ENCODE measurements around the gene MKNK2. TPM values are rescaled to one million over a fixed set of nuclear protein-coding genes. Genes with fewer than 3 reads are reported as not detected.

MKNK2 gene
- total and polyA plus RNA-seq, 2 of the 13 experiments (the other 11 are each of a cell fraction or from before 2014, with no cell fraction given) = 44.9 to 112 TPM

DNA sequence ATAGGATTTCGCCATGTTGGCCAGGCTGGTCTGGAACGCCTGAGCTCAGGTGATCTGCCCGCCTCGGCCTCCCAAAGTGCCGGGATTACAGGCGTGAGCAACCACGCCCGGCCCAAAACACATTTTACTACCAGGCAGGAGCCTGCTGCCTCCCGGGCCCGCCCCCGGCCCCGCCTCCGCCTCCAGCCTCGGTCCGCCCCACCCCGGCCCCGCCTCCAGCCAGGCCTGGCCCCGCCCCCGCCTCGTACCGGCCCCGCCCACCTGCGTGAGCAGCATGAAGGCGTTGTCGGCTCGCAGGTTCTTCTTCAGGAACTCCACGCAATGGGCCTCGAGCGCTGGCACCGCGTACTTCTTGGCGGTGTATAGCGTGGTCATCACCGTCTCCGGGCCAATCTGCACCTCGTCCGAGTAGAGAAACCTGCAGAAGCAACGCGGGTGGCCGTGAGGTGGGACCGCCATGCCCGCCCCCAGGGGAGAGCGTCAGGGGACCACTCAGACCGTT, 58.2 kb downstream of the MKNK2 start:
- Histone ChIP-seq H3K36me3 (replicated peaks in 1 of 2; ENCODE audit: control insufficient read depth in 1 of 2, insufficient read depth in 2 of 2, low read length in 2 of 2) (peaks cover 11 to 15% of the 10 kb centered on the region in 2 experiments), H3K79me2 (ENCODE audit: insufficient read depth, low read length) (no peaks in the 10 kb centered on the region), H3K9me3 (ENCODE audit: low read length) (no peaks in the 10 kb centered on the region), H3K27me3 (ENCODE audit: control insufficient read depth in 1 of 2, insufficient read depth in 2 of 2, low read length in 2 of 2) (no peaks in the 10 kb centered on the region), H3K4me1 (ENCODE audit: insufficient read depth, low read length) (no peaks in the 10 kb centered on the region), H3K4me3 (replicated peaks in 1 of 3; ENCODE audit: insufficient read depth in 1 of 3, low read depth in 2 of 3, low read length in 3 of 3) (no peak overlapping the region), H3K4me2 (ENCODE audit: low read depth, low read length) (no peak overlapping the region), H4K20me1 (ENCODE audit: insufficient read depth, low read length) (no peaks in the 10 kb centered on the region), H2AFZ (ENCODE audit: low read length) (no peak overlapping the region), H3K27ac (ENCODE audit: extremely low read length, insufficient read depth, low read length) (no peak overlapping the region), H3K9ac (ENCODE audit: insufficient read depth, low read depth, low read length) (no peak overlapping the region)
- TF ChIP-seq ZFP90 (CRISPR knock-in tag; IDR thresholded peaks at IDR 0.05; ENCODE audit: borderline replicate concordance) (no peak), MED13 (CRISPR knock-in tag; IDR thresholded peaks at IDR 0.05) (no peak), ZNF557 (CRISPR knock-in tag; IDR thresholded peaks at IDR 0.05) (no peak), PLRG1 (conservative IDR thresholded peaks at IDR 0.05) (no peak), TBX2 (CRISPR knock-in tag; IDR thresholded peaks at IDR 0.05; ENCODE audit: borderline replicate concordance) (no peak), ZNF619 (CRISPR knock-in tag; IDR thresholded peaks at IDR 0.05) (no peak), SMARCE1 (IDR thresholded peaks at IDR 0.05; ENCODE audit: borderline replicate concordance) (no peak), ZBTB8A (CRISPR knock-in tag; IDR thresholded peaks at IDR 0.05; ENCODE audit: borderline replicate concordance, low read depth) (no peak), SALL2 (CRISPR knock-in tag; IDR thresholded peaks at IDR 0.05) (no peak)
- TF ChIP-seq, protein P1, sequence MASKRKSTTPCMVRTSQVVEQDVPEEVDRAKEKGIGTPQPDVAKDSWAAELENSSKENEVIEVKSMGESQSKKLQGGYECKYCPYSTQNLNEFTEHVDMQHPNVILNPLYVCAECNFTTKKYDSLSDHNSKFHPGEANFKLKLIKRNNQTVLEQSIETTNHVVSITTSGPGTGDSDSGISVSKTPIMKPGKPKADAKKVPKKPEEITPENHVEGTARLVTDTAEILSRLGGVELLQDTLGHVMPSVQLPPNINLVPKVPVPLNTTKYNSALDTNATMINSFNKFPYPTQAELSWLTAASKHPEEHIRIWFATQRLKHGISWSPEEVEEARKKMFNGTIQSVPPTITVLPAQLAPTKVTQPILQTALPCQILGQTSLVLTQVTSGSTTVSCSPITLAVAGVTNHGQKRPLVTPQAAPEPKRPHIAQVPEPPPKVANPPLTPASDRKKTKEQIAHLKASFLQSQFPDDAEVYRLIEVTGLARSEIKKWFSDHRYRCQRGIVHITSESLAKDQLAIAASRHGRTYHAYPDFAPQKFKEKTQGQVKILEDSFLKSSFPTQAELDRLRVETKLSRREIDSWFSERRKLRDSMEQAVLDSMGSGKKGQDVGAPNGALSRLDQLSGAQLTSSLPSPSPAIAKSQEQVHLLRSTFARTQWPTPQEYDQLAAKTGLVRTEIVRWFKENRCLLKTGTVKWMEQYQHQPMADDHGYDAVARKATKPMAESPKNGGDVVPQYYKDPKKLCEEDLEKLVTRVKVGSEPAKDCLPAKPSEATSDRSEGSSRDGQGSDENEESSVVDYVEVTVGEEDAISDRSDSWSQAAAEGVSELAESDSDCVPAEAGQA (IDR thresholded peaks at IDR 0.05; ENCODE audit: low read depth) = no peak
- TF ChIP-seq, protein P1 (CRISPR knock-in tag; IDR thresholded peaks at IDR 0.05; ENCODE audit: borderline replicate concordance) = no peak
- TF ChIP-seq, protein P2, sequence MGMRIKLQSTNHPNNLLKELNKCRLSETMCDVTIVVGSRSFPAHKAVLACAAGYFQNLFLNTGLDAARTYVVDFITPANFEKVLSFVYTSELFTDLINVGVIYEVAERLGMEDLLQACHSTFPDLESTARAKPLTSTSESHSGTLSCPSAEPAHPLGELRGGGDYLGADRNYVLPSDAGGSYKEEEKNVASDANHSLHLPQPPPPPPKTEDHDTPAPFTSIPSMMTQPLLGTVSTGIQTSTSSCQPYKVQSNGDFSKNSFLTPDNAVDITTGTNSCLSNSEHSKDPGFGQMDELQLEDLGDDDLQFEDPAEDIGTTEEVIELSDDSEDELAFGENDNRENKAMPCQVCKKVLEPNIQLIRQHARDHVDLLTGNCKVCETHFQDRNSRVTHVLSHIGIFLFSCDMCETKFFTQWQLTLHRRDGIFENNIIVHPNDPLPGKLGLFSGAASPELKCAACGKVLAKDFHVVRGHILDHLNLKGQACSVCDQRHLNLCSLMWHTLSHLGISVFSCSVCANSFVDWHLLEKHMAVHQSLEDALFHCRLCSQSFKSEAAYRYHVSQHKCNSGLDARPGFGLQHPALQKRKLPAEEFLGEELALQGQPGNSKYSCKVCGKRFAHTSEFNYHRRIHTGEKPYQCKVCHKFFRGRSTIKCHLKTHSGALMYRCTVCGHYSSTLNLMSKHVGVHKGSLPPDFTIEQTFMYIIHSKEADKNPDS (CRISPR knock-in tag; IDR thresholded peaks at IDR 0.05) = no peak
- TF ChIP-seq, protein P3, sequence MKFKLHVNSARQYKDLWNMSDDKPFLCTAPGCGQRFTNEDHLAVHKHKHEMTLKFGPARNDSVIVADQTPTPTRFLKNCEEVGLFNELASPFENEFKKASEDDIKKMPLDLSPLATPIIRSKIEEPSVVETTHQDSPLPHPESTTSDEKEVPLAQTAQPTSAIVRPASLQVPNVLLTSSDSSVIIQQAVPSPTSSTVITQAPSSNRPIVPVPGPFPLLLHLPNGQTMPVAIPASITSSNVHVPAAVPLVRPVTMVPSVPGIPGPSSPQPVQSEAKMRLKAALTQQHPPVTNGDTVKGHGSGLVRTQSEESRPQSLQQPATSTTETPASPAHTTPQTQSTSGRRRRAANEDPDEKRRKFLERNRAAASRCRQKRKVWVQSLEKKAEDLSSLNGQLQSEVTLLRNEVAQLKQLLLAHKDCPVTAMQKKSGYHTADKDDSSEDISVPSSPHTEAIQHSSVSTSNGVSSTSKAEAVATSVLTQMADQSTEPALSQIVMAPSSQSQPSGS (CRISPR knock-in tag; IDR thresholded peaks at IDR 0.05) = no peak
- TF ChIP-seq, protein P4, sequence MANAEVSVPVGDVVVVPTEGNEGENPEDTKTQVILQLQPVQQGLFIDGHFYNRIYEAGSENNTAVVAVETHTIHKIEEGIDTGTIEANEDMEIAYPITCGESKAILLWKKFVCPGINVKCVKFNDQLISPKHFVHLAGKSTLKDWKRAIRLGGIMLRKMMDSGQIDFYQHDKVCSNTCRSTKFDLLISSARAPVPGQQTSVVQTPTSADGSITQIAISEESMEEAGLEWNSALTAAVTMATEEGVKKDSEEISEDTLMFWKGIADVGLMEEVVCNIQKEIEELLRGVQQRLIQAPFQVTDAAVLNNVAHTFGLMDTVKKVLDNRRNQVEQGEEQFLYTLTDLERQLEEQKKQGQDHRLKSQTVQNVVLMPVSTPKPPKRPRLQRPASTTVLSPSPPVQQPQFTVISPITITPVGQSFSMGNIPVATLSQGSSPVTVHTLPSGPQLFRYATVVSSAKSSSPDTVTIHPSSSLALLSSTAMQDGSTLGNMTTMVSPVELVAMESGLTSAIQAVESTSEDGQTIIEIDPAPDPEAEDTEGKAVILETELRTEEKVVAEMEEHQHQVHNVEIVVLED (CRISPR knock-in tag; IDR thresholded peaks at IDR 0.05; ENCODE audit: borderline replicate concordance) = no peak
- FAIRE-seq = no peak
- in situ Hi-C loops (cut with HindIII; ENCODE audit: extremely low pct_ligation_motif_present, low pct_unique_long_range_greater_than_20kb) = no loop called here
- POLR2A ChIA-PET = no interaction called here
- CTCF ChIA-PET (ENCODE audit: low intra/inter-chr PET ratio, low total read pairs) = no interaction called here
- intact Hi-C loops (cut with micrococcal nuclease; ENCODE audit: unreplicated experiment) = no loop called here
- ATAC-seq = no peak
- 95% methylated on average over 39 of the region's 44 CpGs for WGBS (ENCODE audit: low lambda C conversion rate)
- no TSS peak for BruUV-seq (replicated peaks)
- DNase-seq (ENCODE audit: low spot score) = no peak

Data from HepG2 (cell line).